T-helper 9 cell (primary cell): ENCODE results near the gene FBXL19.
A peak's percentile ranks its signal among the peaks of the same experiment; 100 is the strongest.
"Not testable (repeated sequence)": the region's sequence is repeated elsewhere in the genome, so short reads cannot be mapped to it uniquely, and the experiment has no call there.

ENCODE experiments used
- DNase-seq: peaks from one replicate; pipeline ENCODE4 v3.0.0-alpha.2; 2020

Gene FBXL19

GRCh38 chr16:30922960-30923535 lies 324 bp upstream of the FBXL19 start:
- peak; percentile 92 for DNase-seq

- no peak for DNase-seq
These were observed 922 bp downstream of the FBXL19 start for GRCh38 chr16:30924076-30924912.

DNA sequence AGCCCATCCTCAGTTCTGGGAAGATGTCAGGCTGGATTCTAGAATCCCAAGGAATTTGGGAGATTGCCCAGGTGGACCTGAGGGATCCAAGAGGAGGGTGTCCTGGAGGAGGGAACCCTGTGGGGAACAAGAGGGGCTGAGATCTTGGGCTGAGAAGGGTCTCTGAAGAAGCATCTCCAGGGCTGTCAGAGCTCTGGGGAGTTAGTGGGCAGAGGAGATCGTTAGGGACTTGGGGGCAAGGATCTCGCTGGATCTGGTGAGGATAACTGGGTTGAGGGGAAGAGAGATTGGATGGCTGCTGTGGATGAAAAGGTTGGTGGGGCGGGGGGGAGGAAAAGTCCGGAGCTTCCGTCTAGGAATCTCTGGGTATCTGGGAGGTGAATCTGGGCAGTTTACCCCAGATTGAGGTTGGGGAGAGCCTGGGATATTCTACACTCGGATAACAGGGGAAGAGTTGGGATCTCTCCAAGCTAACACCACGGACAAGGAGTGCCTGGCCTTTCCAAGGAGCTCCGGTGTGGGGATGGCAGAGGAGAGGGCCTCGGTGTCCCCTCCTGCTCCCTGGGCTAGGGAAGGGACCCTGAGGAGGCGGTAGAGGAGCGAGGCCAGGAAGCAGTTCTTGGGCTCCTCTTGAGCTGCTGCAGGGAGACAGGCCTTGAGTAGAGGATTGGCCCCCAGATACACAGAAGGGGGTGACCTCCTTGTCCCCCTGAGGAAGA lies 1.7 kb downstream of the FBXL19 start:
- no peak for DNase-seq

- no peak for DNase-seq
These were observed 2.2 kb downstream of the FBXL19 start for GRCh38 chr16:30925632-30925987.

- DNase-seq: no peak
These were observed 2.8 kb downstream of the FBXL19 start for GRCh38 chr16:30925995-30926811.

DNA sequence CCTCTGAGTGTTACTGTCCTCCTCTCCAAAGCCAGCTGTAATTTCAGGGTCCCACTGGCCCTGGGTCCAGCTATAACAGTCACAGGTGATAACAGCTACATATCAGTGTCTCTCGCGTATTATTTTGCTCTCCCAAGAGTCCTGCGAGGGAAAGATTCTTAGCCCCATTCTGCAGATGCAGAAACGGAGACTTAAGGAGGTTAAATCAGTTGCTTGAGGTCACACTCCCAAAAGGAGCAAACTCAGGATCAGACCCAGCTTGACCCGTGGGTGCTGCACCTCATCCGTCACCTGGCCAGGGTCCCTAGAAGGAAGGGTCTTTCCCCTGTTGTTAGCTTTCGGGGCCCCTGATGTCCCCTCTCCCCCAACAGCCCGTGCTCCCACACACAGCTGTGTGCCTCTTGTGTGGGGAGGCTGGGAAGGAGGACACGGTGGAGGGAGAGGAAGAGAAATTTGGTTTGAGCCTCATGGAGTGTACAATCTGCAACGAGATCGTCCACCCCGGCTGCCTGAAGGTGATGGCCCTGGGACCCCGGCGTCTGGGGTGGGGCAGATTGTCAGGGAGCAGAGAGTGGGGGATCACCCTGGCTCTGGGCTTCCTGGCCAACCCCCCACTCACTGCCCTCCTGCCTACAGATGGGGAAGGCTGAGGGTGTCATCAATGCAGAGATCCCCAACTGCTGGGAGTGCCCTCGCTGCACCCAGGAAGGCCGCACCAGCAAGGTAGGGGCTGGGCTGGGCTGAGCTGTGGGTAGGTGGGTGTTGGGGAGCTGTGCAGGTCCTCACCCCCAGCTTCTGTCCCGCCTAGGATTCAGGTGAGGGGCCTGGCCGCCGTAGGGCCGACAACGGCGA lies 3.8 kb downstream of the FBXL19 start:
- DNase-seq: no peak

- no peak for DNase-seq
These were observed 4.5 kb downstream of the FBXL19 start for GRCh38 chr16:30927789-30928378.

- DNase-seq: no peak
These were observed 5.0 kb downstream of the FBXL19 start for GRCh38 chr16:30928390-30928789.

DNA sequence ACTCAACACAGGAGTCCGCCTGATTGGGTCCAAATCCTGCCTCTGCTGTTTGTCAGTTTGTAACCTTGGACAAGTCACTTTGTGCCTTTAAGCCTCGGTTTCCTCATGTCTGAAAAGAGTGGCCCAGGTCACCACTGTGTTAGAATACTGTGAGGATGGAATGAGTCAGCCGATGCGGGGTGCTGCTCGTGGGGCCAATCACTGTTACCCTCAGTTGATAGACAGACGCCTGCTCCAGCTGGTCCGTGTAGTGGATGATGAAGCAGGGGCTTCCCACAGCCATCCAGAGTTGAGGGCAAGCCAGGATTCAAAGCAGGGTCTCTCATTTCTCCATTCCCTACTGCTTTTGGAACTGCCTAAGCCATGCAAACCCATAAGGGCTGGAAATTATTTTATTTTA lies 5.8 kb downstream of the FBXL19 start:
- DNase-seq: no peak

DNA sequence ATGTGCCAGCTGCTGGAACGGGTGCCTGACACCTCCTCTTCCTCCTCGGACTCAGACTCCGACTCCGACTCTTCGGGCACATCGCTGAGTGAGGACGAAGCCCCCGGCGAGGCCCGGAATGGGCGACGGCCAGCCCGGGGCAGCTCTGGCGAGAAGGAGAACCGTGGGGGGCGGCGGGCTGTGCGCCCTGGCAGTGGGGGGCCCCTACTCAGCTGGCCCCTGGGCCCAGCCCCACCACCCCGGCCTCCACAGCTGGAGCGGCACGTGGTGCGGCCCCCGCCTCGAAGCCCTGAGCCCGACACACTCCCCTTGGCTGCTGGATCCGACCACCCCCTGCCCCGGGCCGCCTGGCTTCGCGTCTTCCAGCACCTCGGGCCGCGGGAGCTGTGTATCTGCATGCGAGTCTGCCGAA lies 6.8 kb downstream of the FBXL19 start:
- no peak for DNase-seq

- no peak for DNase-seq
These were observed 7.8 kb downstream of the FBXL19 start for GRCh38 chr16:30931068-30931650.

- DNase-seq: no peak
These were observed 11.6 kb downstream of the FBXL19 start for GRCh38 chr16:30934827-30935557.

- DNase-seq: no peak
These were observed 14.3 kb downstream of the FBXL19 start for GRCh38 chr16:30937692-30938091.

GRCh38 chr16:30939571-30939970 lies 16.2 kb downstream of the FBXL19 start:
- DNase-seq: not testable (repeated sequence)

GRCh38 chr16:30941600-30942425 lies 18.4 kb downstream of the FBXL19 start:
- peak; percentile 50 for DNase-seq

DNA sequence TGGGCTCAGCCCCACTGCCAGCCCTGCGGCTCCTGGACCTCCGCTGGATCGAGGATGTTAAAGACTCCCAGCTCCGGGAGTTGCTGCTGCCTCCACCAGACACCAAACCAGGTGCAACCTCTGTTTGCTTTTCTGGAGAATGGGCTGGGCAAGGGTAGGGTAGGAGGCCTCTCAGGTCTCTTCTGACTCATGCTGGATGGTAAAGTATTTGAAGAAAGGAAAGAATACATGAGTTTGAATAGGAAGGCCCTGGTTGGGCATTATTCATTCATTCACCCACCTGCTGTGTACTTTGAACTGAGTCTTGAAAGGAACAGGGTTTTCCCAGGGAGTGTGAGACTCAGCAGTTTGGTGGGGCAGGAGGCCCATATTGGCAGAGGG lies 19.0 kb downstream of the FBXL19 start:
- DNase-seq: no peak

DNA sequence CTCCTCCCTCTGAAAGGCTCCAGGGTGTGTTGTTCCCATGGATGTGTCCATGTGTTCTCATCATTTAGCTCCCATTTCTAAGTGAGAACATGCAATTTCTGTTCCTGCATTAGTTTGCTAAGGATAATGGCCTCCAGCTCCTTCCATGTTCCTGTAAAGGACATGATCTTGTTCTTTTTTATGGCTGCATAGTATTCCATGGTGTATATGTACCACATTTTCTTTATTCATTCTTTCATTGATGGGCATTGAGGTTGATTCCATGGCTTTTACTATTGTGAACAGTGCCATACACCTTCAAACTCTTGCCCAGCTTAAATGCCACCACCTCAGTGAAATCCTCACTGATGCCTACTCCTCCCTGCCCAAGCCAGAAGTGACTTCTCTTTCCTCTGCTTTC lies 21.0 kb downstream of the FBXL19 start:
- no peak for DNase-seq

DNA sequence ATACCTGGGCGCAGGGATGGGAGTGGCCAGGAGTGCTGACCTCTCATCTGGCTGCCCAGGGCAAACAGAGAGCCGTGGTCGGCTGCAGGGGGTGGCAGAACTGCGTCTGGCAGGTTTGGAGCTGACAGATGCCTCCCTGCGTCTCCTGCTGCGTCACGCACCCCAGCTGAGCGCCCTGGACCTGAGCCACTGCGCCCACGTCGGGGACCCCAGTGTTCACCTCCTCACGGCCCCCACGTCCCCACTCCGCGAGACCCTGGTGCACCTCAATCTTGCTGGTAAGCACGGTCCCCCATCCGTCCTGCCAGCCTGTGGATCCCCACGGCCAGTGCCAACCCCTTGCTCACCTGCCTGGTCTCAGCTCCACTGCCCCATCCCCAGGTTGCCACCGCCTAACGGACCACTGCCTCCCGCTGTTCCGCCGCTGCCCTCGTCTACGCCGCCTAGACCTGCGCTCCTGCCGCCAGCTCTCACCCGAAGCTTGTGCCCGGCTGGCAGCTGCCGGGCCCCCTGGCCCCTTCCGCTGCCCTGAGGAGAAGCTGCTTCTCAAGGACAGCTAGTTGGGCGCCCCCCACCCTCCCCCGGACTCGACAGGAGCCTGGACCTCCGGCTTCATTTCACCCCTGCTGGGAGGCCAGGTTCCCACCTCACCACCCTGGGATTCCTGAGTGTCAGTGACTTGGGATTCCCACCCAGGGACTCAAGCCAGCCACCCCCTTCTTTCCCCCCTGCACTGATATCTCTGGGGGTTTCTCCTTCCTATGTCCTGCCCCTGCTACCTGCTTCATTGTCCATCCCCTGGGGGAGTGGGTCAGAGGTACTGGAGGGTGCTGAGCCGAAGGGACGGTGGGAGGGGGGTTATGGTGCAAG lies 23.5 kb downstream of the FBXL19 start:
- no peak for DNase-seq

- no peak for DNase-seq
These were observed 24.1 kb downstream of the FBXL19 start for GRCh38 chr16:30947541-30947858.
